Muscle layer of duodenum (tissue), 2 donors: ENCODE measurements around the gene PPP1R3G.
A peak's percentile ranks its signal among the peaks of the same experiment; 100 is the strongest.
"Not testable (repeated sequence)": the region's sequence is repeated elsewhere in the genome, so short reads cannot be mapped to it uniquely, and the experiment has no call there.

Source experiments
- H3K27ac ChIP-seq: one replicate; pipeline ENCODE4 v1.7.0; 2013; ENCODE audit warnings: mild to moderate bottlenecking, low read length
- H3K27me3 ChIP-seq: one replicate; pipeline ENCODE4 v1.7.0; 2013; ENCODE audit warnings: low read depth, mild to moderate bottlenecking, control low read depth, low read length
- H3K36me3 ChIP-seq, 2 donors: one replicate each; pipeline ENCODE4 v1.7.0; 2013; ENCODE audit warnings: low read length in 2 of 2, control low read depth in 1 of 2, mild to moderate bottlenecking in 1 of 2; ENCODE audit not compliant: insufficient read depth in 2 of 2, control insufficient read depth in 1 of 2
- H3K4me1 ChIP-seq, 2 donors: one replicate each; pipeline ENCODE4 v1.7.0; 2013; ENCODE audit warnings: low read length in 2 of 2, mild to moderate bottlenecking in 2 of 2, control low read depth in 1 of 2, moderate library complexity in 1 of 2; ENCODE audit not compliant: insufficient read depth in 2 of 2, control insufficient read depth in 1 of 2
- H3K4me3 ChIP-seq, 2 donors: one replicate each; pipeline ENCODE4 v1.7.0; 2013; ENCODE audit warnings: low read length in 2 of 2, low read depth in 1 of 2, mild to moderate bottlenecking in 1 of 2
- H3K9me3 ChIP-seq, 2 donors: one replicate each; pipeline ENCODE4 v1.7.0; 2013; ENCODE audit warnings: low read length in 2 of 2, control low read depth in 1 of 2, mild to moderate bottlenecking in 1 of 2; ENCODE audit not compliant: control insufficient read depth in 1 of 2
- donor health status: healthy.

Gene PPP1R3G

DNA sequence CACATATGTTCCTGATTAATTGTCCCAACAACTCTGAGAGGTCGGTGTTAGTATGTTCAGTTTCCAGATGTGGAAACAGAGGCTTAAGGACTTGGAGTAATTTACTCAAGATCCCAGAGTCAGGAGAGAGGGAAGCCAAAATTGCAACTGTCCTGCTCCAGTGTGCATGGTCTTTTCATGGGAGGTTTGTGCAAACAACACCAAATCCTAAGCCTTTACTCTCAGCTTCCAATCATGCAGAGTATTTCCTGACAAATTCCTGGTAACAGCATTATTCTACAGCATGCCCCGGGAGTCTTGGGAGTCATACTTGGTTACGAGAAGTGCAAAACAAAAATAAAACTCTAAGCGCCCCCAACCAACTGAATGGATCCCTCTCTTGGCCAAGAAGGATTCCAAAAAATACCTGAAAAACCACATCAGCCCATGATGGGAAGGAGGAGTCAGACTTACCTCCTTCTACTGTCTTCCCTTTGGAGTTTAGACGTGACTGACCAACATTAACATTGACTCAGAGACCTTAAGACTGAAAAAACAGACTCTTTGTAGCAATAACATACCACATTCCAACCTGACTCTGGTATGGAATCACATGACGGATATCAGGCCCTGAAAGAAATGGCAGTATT, 30.8 kb upstream of the PPP1R3G start:
- Histone ChIP-seq H3K9me3 (peaks cover 5 to 17% of the 10 kb centered on the region in 2 donors), H3K36me3 (no peaks in the 10 kb centered on the region), H3K4me1 (no peaks in the 10 kb centered on the region), H3K4me3 (no peak overlapping the region), H3K27ac (no peak overlapping the region), H3K27me3 (no peaks in the 10 kb centered on the region)

DNA sequence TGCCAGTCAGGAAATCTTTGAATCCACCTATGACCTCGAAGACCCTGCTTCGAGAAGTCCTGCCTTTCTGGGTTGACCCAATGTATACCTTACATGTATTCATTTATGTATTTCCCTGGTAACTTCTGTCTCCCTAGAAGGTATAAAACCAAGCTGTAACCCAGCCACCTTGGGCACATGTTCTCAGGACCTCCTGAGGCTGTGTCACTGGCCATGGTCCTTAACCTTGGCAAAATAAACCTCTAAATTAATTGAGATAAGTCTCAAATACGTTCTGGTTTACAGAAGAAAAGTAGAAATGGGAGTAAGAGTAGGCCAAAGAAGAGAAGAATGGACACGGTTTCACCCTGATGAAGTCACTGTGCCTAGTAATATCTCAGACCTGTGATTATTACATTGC, 30.0 kb upstream of the PPP1R3G start:
- Histone ChIP-seq H3K27me3 (no peaks in the 10 kb centered on the region), H3K9me3 (peaks cover 5 to 14% of the 10 kb centered on the region in 2 donors), H3K27ac (no peak overlapping the region), H3K36me3 (no peaks in the 10 kb centered on the region), H3K4me1 (no peaks in the 10 kb centered on the region), H3K4me3 (no peak overlapping the region)

DNA sequence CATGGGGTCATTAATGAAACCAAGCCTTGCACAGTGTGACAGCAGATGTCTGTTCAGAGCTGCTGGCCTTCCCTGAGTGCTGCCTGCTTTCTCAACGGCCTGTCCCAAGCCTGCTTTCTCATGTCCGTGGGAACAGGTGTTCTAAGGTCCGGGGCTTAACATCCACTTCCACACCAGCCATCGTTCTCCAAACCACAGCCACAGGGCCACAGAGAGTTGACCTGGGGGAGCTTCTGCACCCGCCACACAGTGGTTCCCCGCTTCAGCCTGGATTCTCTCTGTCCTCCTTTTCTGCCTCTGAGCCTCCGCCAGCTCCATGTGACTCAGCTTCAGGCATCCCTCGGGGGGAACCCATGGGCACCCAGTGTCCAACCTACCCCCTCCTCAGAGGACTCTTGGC, 26.9 kb upstream of the PPP1R3G start:
- Histone ChIP-seq H3K27me3 (no peaks in the 10 kb centered on the region), H3K4me3 (no peak overlapping the region), H3K27ac (no peak overlapping the region), H3K9me3 (no peaks in the 10 kb centered on the region), H3K4me1 (no peaks in the 10 kb centered on the region), H3K36me3 (no peaks in the 10 kb centered on the region)

DNA sequence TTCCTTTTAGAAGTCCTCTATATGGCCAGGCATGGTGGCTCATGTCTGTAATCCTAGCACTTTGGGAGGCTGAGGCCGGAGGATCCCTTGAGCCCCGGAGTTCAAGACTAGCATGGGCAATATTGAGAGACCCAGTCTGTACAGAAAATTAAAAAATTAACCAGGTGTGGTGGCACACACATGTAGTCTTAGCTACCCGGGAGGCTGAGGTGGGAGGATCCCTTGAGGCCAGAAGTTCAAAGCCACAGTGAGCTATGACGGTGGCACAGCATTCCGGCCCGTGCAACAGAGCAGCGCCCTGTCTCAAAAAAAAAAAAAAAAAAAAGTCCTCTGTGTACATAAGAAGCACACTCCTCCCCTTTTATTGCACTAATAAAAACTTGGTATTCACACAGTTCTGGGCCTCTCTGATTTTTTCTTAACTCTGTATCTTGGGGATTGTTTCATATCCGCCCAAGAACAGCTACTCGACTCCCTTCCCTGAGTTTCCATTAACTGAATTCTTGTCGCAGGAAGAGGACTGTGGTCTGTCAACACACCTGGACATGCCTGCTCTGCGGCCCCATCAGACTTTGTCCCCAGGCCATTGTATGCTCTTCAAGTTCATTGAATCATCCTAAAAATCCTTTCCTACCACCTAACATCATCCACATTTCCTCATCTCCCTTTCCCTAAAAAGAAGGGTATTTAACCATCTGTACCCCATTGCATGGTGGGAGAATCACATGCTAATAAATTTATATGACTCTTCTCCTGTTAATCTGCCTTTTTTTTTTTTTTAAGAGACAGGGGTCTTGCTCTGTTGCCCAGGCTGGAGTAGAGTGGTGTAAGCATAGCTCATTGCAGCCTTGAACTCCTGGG, 25.9 kb upstream of the PPP1R3G start:
- Histone ChIP-seq H3K27me3 (no peaks in the 10 kb centered on the region), H3K9me3 (no peaks in the 10 kb centered on the region), H3K4me1 (no peaks in the 10 kb centered on the region), H3K27ac (no peak overlapping the region), H3K36me3 (no peaks in the 10 kb centered on the region), H3K4me3 (no peak overlapping the region)

DNA sequence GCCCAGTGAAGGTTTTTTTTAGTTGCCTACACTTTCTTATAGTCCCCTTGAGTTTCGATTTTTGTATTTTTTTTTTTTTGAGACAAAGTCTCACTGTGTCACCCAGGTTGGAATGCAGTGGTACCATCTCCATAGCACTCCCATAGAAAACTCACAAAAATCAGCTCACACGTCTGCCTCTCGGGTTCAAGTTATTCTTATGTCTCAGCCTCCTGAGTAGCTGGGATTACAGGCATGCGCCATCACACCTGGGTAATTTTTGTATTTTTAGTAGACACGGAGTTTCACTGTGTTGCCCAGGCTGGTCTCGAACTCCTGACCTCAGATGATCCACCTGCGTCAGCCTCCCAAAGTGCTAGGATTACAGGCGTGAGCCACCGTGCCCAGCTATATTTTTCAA, 24.7 kb upstream of the PPP1R3G start:
- H3K4me3 ChIP-seq, H3K36me3 ChIP-seq, H3K9me3 ChIP-seq, H3K27me3 ChIP-seq, H3K27ac ChIP-seq, H3K4me1 ChIP-seq: not testable (repeated sequence)

DNA sequence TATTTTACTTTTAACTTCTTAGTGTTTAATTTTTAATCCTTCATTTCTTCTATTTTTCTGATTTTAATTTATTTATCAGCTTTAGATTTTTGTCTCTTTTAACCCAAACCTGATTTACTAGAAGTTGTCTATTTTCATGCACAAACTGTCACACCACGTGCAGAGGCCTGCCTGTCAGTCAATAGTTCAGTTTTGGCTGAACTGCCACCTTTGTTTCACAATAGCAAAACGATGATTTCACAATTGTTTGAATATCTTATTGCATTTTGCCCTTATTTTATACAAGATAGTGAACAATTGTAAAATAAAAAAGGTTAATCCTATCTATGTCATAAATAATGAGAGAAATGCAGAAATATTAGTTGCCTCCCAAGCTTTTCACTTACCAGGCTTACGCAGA, 24.0 kb upstream of the PPP1R3G start:
- H3K4me1 ChIP-seq, result no peaks in the 10 kb centered on the region

DNA sequence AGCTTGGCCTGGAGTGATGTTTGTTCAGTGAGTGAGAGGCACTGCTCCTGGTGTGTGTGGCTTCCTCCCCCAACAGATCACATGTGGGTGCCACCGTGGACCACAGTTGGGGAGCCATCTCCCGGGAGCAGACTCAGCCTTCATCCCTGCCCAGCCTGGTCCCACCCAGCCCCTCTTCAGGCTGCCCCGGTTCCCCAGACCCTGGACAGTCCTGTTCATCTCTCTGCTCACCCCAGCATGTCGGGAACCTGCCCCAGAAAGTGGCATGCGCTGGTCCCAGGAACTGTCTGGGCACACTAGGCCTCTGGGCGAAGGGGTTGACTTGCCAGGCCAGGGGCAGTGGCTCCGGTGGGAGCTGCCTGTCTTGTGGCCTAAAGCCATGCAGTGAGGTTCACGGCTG, 21.5 kb upstream of the PPP1R3G start:
- H3K4me3 ChIP-seq, result no peak overlapping the region
- no peak overlapping the region for H3K27ac ChIP-seq
- H3K36me3 ChIP-seq, result no peaks in the 10 kb centered on the region
- H3K4me1 ChIP-seq, result no peaks in the 10 kb centered on the region
- H3K9me3 ChIP-seq, result peaks cover 5 to 8% of the 10 kb centered on the region in 2 donors
- H3K27me3 ChIP-seq, result no peaks in the 10 kb centered on the region

More for the DNA sequence above, 24.0 kb upstream of the PPP1R3G start:
- H3K27me3 ChIP-seq, result no peaks in the 10 kb centered on the region
- H3K36me3 ChIP-seq, result no peaks in the 10 kb centered on the region
- no peaks in the 10 kb centered on the region for H3K9me3 ChIP-seq
- H3K4me3 ChIP-seq, result no peak overlapping the region
- H3K27ac ChIP-seq, result no peak overlapping the region

DNA sequence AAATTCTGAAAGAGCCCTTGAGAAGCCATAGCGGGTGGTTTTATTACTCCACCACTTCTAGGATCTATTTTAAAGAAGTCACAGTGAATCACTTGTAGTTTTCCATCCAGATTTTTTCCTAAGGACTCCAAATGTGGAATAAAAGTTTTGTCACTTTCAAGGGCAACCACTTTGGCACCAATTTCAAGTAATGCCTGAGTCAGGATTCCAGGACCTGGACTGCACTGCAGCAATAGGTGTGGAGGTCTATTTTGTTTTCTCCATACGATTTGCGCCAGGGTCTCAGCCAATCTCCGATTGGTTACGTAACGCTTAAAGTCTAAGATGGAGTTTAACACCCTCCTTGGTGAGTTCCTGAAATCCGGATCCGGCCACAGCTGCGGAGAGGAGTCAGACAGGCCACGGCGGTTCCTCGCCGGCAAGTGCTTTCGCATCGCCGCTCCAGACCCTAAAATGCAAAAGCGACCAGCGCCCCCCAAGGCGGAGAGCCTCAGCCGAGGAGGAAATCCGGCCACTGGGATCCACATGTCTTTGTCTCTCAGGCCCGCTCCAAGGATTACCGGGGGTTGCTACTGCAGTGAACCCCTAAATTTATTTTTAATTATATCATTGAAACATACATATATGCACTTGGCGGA, 18.6 kb upstream of the PPP1R3G start:
- H3K9me3 ChIP-seq, result peaks cover 5 to 8% of the 10 kb centered on the region in 2 donors
- no peak overlapping the region for H3K4me3 ChIP-seq

DNA sequence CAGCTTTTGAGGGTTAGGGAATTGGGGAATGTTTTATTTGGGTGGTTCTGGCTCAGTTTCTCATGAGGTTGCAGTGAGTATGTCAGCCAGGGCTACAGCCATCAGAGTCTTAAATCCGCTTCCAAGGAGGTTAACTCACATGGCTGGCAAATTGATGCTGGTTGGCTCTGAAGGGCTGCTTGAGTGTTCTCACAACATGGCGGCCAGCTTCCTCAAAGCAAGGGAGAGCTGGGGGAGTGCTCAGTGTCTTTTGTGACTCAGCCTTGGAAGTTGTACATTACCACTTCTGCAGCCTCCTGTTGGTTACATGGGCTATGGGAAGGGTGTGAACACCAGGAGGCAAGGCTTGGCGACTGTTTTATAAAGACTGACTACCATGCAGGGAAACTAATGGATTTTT, 17.8 kb upstream of the PPP1R3G start:
- H3K27me3 ChIP-seq, result no peaks in the 10 kb centered on the region

More for the DNA sequence above, 18.6 kb upstream of the PPP1R3G start:
- Histone ChIP-seq H3K36me3 (no peaks in the 10 kb centered on the region), H3K27me3 (no peaks in the 10 kb centered on the region), H3K27ac (no peak overlapping the region), H3K4me1 (no peaks in the 10 kb centered on the region)

DNA sequence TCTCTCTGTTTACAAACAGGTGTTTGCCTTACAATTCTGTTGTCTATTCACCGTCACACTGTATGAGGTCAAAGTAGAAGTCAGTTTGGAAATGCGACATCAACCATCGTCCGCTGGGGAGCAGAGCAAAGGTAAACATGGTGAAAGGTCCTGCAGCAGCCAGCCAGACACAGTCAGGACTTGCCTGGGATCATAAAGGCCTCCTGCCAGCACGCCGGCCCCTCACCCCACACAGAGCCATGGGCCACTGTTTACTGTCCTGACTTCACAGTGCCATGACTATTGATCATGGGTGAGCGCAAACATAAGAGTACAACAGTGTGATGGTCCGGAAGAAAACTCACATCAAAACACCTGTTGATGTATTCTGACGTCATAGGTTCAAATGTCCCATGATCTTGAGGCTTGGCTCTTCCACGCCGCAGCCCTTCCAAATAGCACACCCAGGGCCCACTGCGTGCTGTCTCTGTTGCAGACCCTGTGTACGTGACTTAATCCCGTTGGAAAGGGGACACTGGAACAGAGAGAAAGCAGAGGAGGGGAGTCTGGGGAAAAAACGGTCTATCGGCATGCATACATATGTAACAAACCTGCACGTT, 16.9 kb upstream of the PPP1R3G start:
- peaks cover 5 to 8% of the 10 kb centered on the region in 2 donors for H3K9me3 ChIP-seq
- no peaks in the 10 kb centered on the region for H3K36me3 ChIP-seq
- H3K27ac ChIP-seq, result no peak overlapping the region
- H3K4me1 ChIP-seq, result no peaks in the 10 kb centered on the region
- no peaks in the 10 kb centered on the region for H3K27me3 ChIP-seq
- no peak overlapping the region for H3K4me3 ChIP-seq

More for the DNA sequence above, 17.8 kb upstream of the PPP1R3G start:
- Histone ChIP-seq H3K9me3 (peaks cover 5 to 8% of the 10 kb centered on the region in 2 donors), H3K27ac (no peak overlapping the region), H3K4me1 (no peaks in the 10 kb centered on the region), H3K36me3 (no peaks in the 10 kb centered on the region), H3K4me3 (peak overlapping the region in 1 of 2 donors; percentile 20)

DNA sequence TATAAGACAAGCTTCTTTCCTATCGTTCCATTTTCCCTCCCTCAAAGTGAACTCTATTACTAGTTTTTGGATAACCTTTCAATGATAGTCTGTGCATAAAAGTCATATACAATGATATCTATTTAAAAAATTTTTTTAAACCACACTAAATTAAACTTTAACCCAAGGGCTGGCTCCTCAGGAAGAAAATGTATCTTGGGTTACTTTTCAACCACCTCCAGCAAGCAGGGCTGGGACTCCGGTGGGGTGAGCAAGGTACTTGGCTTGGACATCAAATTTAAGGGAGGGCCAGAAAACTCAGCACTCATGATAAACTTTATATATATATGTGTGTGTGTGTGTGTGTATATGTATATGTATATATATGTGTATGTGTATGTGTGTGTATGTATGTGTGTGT, 13.9 kb upstream of the PPP1R3G start:
- H3K4me3 ChIP-seq, result no peak overlapping the region
- peaks cover 5 to 8% of the 10 kb centered on the region in 2 donors for H3K9me3 ChIP-seq
- H3K4me1 ChIP-seq, result no peaks in the 10 kb centered on the region
- no peaks in the 10 kb centered on the region for H3K36me3 ChIP-seq
- no peak overlapping the region for H3K27ac ChIP-seq
- H3K27me3 ChIP-seq, result no peaks in the 10 kb centered on the region
